ENCODE data around the gene UVRAG.

DNA sequence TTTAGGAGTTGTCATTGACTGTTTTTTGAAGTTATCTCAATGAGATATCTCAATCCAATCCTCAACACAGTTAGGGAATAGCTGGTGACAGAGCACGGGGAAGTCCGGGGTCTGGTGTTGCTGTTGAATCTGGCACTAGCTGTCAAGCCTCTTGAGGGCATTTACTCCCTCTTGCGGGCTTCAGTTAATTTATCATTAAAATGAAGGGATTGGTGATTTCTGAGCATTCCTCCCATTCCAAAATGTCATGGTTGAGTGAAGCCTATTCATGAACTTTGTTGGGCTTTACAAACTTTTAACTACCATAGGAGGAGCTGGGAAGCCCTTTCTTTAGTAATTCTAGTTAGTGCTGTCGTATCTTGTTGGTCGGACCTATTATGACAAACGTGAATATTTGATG, 40.2 kb downstream of the UVRAG start:
- TF ChIP-seq, protein P1, sequence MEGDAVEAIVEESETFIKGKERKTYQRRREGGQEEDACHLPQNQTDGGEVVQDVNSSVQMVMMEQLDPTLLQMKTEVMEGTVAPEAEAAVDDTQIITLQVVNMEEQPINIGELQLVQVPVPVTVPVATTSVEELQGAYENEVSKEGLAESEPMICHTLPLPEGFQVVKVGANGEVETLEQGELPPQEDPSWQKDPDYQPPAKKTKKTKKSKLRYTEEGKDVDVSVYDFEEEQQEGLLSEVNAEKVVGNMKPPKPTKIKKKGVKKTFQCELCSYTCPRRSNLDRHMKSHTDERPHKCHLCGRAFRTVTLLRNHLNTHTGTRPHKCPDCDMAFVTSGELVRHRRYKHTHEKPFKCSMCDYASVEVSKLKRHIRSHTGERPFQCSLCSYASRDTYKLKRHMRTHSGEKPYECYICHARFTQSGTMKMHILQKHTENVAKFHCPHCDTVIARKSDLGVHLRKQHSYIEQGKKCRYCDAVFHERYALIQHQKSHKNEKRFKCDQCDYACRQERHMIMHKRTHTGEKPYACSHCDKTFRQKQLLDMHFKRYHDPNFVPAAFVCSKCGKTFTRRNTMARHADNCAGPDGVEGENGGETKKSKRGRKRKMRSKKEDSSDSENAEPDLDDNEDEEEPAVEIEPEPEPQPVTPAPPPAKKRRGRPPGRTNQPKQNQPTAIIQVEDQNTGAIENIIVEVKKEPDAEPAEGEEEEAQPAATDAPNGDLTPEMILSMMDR (IDR thresholded peaks at IDR 0.05; ENCODE audit: insufficient read depth, low read length, poor library complexity, severe bottlenecking): no peak
- no peak for TF ChIP-seq EZH2phosphoT487 (conservative IDR thresholded peaks at IDR 0.05; ENCODE audit: low read length)
